Ovary (tissue), 3 donors: Measurements from ENCODE around the gene NDST1.

Source experiments
- CTCF ChIP-seq, 3 donors: fragments of 450-650 bp in 2 of 3; fragments of 200-600 bp in 1 of 3; IDR thresholded peaks; one replicate each; pipeline versions ENCODE4 v1.5.1 to v1.8.0; 2016 to 2022; ENCODE audit warnings: antibody characterized with exemption in 3 of 3, mild to moderate bottlenecking in 1 of 3
- POLR2A ChIP-seq: fragments of 450-650 bp; IDR thresholded peaks from one replicate; pipeline ENCODE4 v1.6.1; 2017; ENCODE audit warnings: antibody characterized with exemption, mild to moderate bottlenecking, moderate library complexity
- donor health status: DM: no; HTN: no; CAD: no.

- no peak for TF ChIP-seq CTCF (IDR thresholded peaks at IDR 0.05)
- TF ChIP-seq POLR2A = no peak
Observed at GRCh38 chr5:150499437-150499956, 8.4 kb upstream of the NDST1 start.
